Thoracic aorta (tissue), 2 donors: ENCODE results near the gene DUSP9. TPM values are rescaled to one million over a fixed set of nuclear protein-coding genes. Genes with fewer than 3 reads are reported as not detected.

Experiments used
- ATAC-seq: fragments of 150-250 bp; one replicate; pipeline ENCODE4 v1.8.0; 2017; ENCODE audit warnings: low read depth; ENCODE audit not compliant: insufficient number of reproducible peaks, low FRiP score
- DNase-seq: peaks from one replicate; pipeline ENCODE4 v3.0.0-alpha.2; 2020; ENCODE audit warnings: low spot score
- H3K27ac ChIP-seq, 2 donors: fragments of 200-600 bp; sonication (generic); 1 replicate in 1 of 2; 2 replicates in 1 of 2; pipeline ENCODE4 v1.5.1; 2016; ENCODE audit warnings: mild to moderate bottlenecking in 2 of 2, moderate library complexity in 2 of 2
- H3K27me3 ChIP-seq: fragments of 200-600 bp; sonication (generic); replicated peaks from 2 replicates; pipeline ENCODE4 v1.6.0; 2016; ENCODE audit warnings: mild to moderate bottlenecking; ENCODE audit not compliant: insufficient read depth
- H3K36me3 ChIP-seq: fragments of 200-600 bp; sonication (generic); one replicate; pipeline ENCODE4 v1.5.1; 2016
- H3K4me1 ChIP-seq, 2 donors: fragments of 200-600 bp; sonication (generic); 1 replicate in 1 of 2; 2 replicates in 1 of 2; pipeline versions ENCODE4 v1.5.1 to v1.6.0; 2016; ENCODE audit warnings: low read depth in 2 of 2, mild to moderate bottlenecking in 1 of 2; ENCODE audit not compliant: control insufficient read depth in 1 of 2
- H3K4me3 ChIP-seq: fragments of 200-600 bp; sonication (generic); 2 replicates; pipeline ENCODE4 v1.5.1; 2016; ENCODE audit warnings: mild to moderate bottlenecking
- H3K9me3 ChIP-seq: fragments of 200-600 bp; sonication (generic); 2 replicates; pipeline ENCODE4 v1.5.1; 2016
- total RNA-seq, 2 donors: library from RNA; depleted of rRNA; stranded (reverse); fragments of >200 nt; gene quantifications; one replicate each; pipeline versions ENCODE4 v1.1.0 to v1.2.3, GENCODE V29; 2016
- TF ChIP-seq, protein P1 (sequence below): fragments of 200-600 bp; sonication (generic); IDR thresholded peaks from one replicate; pipeline ENCODE4 v1.5.1; 2019; ENCODE audit warnings: antibody characterized with exemption

Gene DUSP9
- total RNA-seq, 2 donors from 2014 or later: not detected

- ATAC-seq: no peak
Observed at GRCh38 chrX:153611298-153612095, 35.5 kb upstream of the DUSP9 start.

GRCh38 chrX:153612413-153612812 is 34.6 kb upstream of the DUSP9 start:
- Histone ChIP-seq H3K4me1 (peaks cover 0 to 7% of the 10 kb centered on the region in 2 donors), H3K27me3 (no peaks in the 10 kb centered on the region), H3K27ac (no peak overlapping the region), H3K9me3 (no peaks in the 10 kb centered on the region), H3K36me3 (no peaks in the 10 kb centered on the region), H3K4me3 (no peak overlapping the region)
- TF ChIP-seq, protein P1, sequence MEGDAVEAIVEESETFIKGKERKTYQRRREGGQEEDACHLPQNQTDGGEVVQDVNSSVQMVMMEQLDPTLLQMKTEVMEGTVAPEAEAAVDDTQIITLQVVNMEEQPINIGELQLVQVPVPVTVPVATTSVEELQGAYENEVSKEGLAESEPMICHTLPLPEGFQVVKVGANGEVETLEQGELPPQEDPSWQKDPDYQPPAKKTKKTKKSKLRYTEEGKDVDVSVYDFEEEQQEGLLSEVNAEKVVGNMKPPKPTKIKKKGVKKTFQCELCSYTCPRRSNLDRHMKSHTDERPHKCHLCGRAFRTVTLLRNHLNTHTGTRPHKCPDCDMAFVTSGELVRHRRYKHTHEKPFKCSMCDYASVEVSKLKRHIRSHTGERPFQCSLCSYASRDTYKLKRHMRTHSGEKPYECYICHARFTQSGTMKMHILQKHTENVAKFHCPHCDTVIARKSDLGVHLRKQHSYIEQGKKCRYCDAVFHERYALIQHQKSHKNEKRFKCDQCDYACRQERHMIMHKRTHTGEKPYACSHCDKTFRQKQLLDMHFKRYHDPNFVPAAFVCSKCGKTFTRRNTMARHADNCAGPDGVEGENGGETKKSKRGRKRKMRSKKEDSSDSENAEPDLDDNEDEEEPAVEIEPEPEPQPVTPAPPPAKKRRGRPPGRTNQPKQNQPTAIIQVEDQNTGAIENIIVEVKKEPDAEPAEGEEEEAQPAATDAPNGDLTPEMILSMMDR: no peak
- no peak for ATAC-seq
- no peak for DNase-seq

More at GRCh38 chrX:153611298-153612095, 35.5 kb upstream of the DUSP9 start:
- Histone ChIP-seq H3K36me3 (no peaks in the 10 kb centered on the region), H3K4me3 (no peak overlapping the region), H3K4me1 (peaks cover 0 to 7% of the 10 kb centered on the region in 2 donors), H3K27ac (no peak overlapping the region), H3K27me3 (no peaks in the 10 kb centered on the region), H3K9me3 (no peaks in the 10 kb centered on the region)
- TF ChIP-seq, protein P1: no peak
- DNase-seq: no peak

DNA sequence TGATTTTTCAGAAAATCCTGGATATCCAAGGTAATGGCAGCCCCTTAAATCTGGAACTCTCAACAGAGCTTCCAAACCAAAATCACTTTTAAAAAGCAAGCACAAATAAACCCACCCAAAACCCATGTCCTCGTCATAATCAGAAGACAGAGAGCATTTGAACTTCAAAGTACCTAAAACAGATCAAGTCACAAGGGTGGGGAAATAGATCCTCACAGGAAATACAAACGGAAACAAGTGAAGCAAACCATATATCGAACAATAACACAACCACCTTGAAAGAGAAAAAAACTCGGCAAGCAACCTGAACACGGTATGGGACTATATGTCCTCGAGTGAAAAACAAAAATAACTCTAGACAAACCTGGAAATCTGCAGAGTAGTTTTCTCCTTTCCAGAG is 32.2 kb upstream of the DUSP9 start:
- no peak for ATAC-seq
- TF ChIP-seq, protein P1: no peak
- Histone ChIP-seq H3K4me3 (no peak overlapping the region), H3K36me3 (no peaks in the 10 kb centered on the region), H3K27ac (no peak overlapping the region), H3K4me1 (peaks cover 0 to 7% of the 10 kb centered on the region in 2 donors), H3K9me3 (no peaks in the 10 kb centered on the region), H3K27me3 (no peaks in the 10 kb centered on the region)
- no peak for DNase-seq

- Histone ChIP-seq H3K36me3 (no peaks in the 10 kb centered on the region), H3K9me3 (no peaks in the 10 kb centered on the region), H3K27me3 (no peaks in the 10 kb centered on the region), H3K27ac (no peak overlapping the region), H3K4me1 (no peaks in the 10 kb centered on the region), H3K4me3 (no peak overlapping the region)
- TF ChIP-seq, protein P1: no peak
- DNase-seq: no peak
- ATAC-seq: no peak
Observed at GRCh38 chrX:153620576-153620975, 26.4 kb upstream of the DUSP9 start.

DNA sequence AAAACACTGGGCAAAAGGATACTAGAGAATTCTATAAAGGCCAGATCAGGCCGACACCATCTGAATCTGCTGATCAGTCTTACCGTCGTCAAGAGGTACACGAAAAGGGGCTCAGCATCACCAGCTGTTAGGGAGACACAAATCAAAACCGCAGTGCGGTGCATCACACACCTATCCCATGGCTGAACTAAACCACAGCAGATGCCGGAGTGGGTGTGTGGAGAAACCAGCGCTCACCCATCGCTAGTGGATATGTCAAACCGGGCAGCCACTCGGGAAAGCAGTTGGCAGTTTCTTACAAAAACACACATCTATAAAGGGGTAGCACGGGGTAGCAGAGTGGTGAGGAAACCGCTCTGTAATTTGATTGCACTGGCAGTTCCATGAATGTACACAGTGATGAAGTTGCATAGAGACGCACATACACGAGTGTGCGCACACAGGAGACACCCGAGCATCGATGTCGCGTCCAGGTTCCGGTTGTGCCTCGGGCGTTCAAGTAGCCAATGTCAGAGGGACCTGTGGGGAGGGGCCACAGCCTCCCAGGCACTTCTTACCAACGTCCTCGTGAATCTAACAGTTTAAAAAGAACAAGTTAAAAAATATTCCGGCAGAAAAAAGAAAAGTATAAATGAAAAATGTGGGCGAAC is 24.9 kb upstream of the DUSP9 start:
- no peak overlapping the region for H3K27ac ChIP-seq
- TF ChIP-seq, protein P1: no peak
- ATAC-seq: no peak

More for the DNA sequence above, 24.9 kb upstream of the DUSP9 start:
- no peak for DNase-seq
- no peaks in the 10 kb centered on the region for H3K9me3 ChIP-seq
- no peak overlapping the region for H3K4me3 ChIP-seq
- H3K27me3 ChIP-seq: no peaks in the 10 kb centered on the region
- H3K4me1 ChIP-seq: no peaks in the 10 kb centered on the region
- H3K36me3 ChIP-seq: no peaks in the 10 kb centered on the region
